ENCODE data around the gene TCEAL1.
A peak's percentile ranks its signal among the peaks of the same experiment; 100 is the strongest.
"Not testable (repeated sequence)": the region's sequence is repeated elsewhere in the genome, so short reads cannot be mapped to it uniquely, and the experiment has no call there.

TCEAL1 gene, protein sequence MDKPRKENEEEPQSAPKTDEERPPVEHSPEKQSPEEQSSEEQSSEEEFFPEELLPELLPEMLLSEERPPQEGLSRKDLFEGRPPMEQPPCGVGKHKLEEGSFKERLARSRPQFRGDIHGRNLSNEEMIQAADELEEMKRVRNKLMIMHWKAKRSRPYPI

DNA sequence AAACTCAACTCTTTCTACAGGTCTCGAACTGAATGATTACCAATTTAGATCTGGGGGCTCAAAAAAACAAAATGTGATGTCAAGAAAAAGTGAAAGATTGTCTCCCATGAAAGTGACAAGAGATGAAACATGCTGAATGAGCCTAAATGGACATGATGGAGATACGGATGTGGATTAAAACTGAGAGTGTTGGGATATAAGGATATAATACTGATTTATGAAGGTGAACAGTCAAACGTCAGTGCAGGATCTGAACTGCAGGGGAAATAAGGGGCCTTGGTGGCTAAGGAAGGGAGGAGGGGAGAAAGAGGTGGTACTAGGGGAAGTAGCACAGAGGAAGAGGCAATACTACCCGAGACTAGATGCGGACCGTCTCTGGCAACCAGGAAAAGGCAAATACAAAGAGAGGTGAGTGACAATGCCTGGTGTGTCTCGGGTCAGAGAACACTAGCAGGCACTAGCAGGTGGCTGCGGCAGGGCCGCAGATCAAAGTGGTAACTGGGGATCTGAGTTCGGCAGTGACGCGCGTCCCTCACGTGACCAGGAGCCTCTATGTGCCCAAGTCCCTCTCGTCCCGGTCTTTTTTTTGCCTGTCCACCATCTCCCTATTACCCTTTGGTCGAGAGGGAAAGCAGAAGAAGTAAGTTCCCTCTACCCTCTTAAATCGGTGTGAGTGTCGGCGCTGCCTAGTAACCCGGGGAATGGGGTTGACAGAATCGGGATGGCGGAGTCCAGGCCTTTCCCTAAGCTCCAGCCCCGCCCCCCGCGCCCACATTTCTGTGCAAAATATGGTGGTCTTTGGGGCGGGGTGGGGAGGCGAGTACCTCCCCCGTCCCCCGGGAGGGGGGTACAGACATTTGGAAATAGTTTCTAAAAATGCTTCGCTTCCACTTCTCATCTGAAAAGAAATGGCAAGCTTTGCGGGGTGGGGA lies at the start of gene TCEAL1:
TCEAL1 (plus strand) TSS at position 590 of the 932 bp plus-strand sequence. CDS start 942 bp downstream, outside the sequence.
- DNase-seq = peak; percentile 15

DNA sequence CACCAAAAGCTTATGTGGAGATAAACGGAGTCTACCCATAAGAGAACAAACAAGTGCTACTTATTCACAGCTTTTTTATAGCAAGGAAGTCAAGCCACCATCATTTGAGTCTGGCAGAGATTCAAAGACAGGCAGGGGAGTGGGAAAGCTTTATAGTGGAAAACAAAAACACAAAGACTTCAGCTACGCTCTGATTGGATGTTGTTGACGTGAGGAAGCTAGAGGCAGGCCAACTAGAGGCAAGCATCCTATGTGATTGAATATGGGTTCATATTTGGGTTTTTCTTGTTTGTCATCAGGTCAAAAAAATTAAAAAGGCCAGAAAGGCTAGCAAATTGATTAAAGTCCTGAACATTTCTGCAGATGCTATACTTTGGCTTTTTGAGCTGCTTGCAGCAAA lies 44.2 kb upstream of the TCEAL1 start:
- DNase-seq = no peak

DNA sequence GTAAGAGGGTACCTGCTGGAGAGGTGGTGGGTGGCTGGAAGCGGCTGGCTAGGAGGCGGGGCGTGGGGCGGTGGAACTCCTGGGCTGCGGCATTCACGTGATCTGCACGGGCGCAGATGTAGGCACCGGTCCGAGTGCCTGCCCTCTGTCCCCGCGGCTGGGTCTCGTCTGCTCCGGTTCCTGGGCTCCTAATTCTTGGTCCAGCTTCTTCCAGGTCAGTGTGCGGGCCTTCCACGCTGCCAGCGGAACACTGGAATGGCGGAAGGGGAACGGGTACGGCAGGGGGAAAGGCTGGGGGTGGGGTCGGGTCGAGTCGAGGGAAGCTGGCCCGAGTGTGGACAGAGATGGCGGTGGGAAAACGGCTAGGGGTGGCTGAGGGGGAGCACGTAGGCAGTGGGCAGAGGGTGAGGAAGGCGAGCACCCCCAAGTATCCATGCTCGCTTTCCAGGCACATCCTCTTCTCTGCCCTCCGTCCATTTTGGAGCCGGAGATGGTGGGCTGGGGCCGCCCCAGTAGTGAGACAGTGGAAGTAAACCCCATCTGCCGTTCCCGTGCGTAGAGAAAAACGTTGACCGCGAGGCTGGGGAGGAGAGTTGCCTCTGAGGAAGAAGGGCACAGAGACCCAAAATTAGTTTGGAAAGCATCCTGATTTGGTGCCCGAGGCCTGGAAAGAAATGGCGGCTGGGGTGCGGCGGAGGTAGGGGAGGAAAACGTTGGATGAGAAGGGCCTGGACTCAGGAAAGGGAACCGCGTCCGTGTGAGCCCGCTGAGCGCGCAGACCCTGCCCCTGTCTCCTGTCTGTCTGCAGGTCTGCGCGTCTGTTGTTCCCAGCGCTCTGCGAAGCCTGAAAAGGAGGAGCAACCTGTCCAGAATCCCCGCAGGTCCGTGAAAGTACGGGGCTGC lies 43.1 kb upstream of the TCEAL1 start, which contains the start of gene TCEAL4:
TCEAL4 (plus strand) TSS at position 105 of the 903 bp plus-strand sequence. CDS start 1,161 bp downstream, outside the sequence.
- no peak for DNase-seq

DNA sequence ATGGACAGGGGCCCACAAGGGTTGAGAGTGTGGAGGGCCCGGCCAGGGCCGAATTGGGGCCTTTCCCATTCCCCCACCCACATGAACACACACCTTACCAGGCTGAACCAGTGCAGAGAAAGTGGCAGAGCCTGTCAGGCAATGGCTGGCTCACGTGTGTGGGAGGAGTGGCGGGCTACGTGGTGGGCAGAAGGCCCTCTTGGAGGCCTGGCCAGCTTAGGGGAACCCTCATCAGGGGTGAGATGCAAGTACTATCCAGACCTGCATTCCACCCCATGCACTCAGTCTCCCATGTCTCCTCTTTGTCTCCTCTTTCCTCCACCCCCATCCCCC lies 42.5 kb upstream of the TCEAL1 start:
- DNase-seq = no peak

DNA sequence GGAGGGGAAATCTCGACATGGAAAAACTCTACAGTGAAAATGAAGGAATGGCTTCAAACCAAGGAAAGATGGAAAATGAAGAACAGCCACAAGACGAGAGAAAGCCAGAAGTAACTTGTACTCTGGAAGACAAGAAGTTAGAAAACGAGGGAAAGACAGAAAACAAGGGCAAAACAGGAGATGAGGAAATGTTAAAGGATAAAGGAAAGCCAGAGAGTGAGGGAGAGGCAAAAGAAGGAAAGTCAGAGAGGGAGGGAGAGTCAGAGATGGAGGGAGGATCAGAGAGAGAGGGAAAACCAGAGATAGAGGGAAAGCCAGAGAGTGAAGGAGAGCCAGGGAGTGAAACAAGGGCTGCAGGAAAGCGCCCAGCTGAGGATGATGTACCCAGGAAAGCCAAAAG lies 42.1 kb upstream of the TCEAL1 start:
- DNase-seq = no peak

DNA sequence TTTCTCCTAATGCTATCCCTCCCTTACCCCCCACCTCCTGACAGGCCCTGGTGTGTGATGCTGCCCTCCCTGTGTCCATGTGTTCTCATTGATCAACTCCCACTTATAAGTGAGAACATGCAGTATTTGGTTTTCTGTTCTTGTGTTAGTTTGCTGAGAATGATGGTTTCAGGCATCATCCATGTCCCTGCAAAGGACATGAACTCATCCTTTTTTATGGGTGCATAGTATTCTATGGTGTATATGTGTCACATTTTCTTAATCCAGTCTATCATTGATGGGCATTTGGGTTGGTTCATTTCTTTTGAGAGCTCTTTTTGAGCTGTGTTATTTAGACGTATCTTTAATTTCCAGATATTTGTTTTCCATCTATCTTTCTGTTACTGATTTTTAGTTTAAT lies 36.5 kb upstream of the TCEAL1 start:
- not testable (repeated sequence) for DNase-seq

DNA sequence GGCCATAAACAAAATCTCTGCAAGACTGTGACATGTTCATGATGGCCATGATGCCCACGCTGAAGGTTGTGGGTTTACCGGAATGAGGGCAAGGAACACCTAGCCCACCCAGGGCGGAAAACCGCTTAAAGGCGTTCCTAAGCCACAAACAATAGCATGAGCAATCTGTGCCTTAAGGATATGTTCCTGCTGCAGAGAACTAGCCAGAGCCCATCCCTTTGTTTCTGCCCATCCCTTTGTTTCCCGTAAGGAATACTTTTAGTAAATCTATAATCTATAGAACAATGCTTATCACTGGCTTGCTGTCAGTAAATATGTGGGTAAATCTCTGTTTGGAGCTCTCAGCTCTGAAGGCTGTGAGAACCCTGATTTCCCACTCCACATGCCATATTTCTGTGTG lies 33.6 kb upstream of the TCEAL1 start:
- DNase-seq = not testable (repeated sequence)

DNA sequence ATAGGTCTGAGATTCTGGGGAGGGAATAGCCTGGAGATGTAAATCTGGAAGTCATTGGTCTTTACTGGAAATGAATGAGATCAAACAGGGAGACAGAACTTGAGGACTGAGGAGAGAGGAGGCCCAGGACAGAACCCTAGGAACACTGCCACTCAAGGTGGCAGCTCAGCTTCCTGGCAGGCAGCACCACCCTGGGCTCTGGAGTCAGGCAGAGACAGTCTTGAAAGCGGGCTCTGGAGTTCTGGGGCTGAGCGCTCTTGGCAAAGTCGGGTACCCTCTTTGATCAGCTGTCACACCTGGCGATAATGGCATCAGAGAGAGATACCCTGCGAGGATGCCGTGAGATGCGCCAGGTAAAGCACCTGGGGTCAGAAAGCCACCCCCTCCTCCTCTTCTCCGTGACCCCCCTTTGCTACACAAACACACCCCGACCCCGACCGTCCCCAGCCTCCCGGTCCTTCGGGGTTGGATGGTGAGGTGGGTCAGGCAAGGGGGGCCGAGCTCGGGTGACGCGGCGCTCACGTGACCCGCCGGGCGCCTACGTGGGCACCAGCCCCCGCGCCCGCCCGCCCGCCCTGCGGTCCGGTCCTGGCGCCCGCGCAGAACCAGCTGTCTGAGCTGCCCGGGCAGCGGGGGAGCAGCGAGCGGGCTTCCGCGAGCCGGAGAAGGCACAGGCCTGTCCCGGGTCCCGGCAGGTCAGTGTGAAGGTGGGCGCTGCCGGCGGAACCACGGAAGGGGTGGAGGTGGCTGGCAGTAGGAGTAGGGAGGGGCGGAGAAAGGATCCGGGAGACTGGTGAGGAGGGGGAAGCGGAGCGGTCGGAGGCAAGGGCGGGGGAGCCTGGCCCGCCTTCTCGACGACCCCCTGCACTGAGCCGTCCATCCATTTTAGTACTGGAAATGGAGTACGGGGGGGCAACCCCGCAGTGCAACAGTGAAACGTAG lies 21.1 kb upstream of the TCEAL1 start, which contains the start of gene TCEAL3:
TCEAL3 (plus strand) TSS at position 600 of the 942 bp plus-strand sequence. CDS start 1,102 bp downstream, outside the sequence.
- DNase-seq = no peak

DNA sequence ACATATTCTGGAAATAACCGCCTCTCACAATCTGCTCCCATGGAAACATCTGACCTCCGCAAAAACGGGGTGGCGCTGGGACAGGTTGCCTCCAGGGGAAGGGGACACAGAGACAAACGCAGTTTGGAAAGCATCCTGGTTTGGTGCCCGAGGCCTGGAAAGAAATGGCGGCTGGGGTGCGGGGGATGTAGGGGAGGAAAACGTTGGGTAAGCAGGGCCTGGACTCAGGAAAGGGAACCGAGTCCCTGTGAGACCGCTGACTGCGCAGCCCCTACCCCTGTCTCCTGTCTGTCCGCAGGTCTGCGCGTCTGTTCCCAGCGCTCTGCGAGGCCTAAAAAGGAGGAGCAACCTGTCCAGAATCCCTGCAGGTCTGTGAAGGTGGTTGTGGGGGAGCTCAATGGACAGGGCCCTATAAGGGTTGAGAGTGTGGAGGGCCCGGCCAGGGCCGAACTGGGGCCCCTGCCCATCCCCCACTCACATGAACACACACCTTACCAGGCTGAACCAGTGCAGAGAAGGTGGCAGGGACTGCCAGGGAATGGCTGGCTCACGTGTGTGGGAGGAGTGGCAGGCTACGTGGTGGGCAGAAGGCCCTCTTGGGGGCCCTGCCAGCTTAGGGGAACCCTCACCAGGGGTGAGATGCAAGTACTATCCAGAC lies 20.3 kb upstream of the TCEAL1 start:
- no peak for DNase-seq

DNA sequence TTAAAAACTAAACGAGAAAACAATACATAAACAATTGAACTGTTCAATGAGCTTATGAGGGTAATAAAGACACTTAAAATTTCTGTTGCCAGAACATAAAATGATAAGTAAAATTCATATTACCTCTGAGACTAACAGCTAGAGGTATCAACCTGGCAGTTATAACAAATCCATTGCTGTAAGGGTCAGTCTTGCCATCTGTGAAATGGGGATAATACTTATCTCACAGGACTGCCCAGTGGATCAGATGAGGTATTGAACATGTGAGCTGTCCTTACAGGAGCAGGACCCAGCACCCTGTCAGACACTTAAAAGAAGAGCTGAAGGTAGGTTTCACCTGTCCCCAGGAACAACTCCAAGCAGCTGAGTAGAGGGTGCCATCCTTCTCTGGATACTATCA lies 18.5 kb upstream of the TCEAL1 start:
- no peak for DNase-seq

DNA sequence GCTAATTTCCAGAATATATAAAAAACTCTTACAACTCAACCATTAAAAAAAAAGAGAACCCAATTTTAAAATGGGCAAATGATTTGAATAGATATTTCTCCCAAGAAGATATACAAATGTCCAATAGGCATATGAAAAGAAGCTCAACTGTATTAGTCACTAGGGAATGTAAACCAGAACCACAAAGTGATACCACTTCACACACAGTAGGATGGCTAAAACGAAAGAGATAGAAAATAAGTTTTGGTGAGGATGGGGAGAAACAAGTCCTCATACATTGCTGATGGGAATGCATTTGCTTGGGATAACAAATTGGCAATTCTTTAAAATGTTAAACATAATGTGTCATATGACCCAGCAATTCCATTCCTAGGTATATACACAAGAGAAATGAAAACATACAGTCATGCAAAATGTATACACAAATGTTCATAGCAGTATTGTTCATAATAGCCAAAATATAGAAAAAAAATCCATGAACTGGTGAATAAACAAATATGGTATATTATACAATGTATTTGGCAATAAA lies 15.3 kb upstream of the TCEAL1 start:
- no peak for DNase-seq

DNA sequence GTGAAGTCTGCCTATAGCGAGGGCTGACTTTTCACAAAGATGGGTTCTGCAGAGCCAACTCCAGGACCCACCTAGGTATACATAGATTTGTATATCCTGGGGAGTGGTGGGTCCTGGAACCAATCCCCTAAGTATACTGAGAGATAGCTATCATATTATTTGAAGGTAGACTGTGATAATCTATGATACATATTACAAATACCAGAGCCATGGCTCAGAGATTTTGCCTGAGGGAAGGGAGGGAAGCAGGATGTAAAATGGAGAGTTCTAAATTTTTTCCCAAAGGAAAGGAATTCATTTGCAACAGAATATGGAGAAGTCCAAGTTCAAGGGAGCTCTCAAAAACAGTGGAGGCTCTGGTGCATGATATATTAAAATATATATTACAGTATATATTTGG lies 13.8 kb upstream of the TCEAL1 start:
- no peak for DNase-seq

DNA sequence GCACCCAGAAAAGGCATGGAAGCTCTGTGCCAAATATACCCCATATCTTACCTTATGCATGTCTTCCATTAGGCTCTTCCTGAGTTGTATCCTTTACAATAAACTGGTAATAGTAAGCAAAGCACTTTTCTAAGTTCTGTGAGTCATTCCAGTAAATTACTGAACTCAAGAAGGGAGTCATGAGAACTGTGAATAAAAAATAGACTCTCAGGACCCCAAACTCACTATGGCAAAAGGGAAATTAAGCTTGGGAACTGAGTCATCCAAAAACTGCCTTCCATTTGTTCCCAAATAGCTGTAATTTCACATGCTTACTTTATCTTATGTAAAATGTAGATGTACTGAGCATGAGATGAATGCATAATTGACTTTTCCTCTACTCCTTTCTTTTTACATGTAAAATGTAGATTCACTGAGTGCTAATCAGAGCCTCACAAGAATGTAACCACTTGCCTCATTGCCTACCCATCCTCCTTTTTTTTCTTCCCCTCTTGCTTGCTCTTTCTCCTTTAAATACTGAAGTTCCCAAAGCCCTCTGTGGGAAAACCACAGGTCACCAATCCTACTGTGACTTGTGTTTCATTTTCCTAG lies 12.9 kb upstream of the TCEAL1 start:
- DNase-seq = no peak

DNA sequence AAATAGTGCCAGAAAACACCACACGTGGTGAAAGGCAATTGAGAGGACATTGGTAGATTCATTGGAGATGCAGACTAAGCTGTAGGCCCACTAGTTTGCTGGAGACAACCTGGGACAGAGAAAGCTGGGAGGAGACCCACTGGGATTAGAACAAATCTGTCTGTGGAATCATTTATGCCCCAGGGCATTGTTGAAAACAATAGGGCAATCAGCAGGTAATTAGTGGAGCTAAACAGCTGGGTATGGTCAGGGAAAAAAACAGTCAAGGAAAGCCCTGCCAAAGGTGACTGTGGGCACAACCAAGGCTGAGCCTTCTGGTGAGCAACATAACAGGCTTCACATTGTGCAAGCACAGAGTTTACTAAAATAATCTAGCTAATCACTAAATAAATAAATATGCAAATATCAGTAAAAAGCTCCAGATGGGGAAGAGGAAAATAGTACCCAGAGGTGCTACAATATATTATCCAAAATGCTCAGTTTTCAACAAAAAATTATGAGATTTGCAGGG lies 12.0 kb upstream of the TCEAL1 start:
- DNase-seq = no peak

DNA sequence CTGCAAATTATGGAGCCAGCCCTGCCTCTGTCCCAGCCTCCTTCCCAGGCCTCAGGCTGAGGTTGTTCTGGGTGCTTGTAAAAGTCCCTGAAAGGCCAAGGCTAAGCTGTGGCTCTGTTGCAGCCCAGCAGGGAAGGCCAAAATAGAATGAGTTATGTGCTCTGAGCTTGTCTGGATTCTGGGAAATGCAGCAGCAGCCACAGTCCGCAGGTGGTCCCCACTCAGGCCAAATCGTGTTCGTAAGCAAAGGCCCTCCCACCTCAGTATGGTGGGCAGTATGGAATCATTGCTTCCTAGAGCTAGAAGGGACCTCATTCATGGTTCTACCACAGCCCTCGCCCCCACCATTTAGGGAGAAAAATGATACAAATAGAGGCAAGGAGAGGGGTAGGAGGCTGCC lies 4.7 kb upstream of the TCEAL1 start:
- no peak for DNase-seq

DNA sequence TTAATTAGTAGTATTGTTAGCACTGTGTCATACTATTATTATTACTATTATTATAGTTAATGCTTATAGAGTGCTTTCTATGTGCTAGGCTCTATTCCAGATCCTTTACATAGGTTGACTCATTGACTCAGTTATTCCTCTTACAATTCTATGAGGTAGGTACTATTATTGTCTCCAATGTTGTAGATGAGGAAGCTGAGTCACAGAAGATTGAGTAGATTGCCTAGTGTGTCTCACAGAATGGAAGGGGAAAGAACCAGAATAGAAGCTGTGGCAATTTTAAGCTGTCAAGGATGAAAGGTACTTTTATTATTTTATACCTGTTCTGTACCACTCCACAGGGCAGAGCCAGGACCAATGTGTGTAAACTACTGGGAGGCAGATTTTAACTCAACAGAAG lies 1.9 kb upstream of the TCEAL1 start:
- DNase-seq = no peak

DNA sequence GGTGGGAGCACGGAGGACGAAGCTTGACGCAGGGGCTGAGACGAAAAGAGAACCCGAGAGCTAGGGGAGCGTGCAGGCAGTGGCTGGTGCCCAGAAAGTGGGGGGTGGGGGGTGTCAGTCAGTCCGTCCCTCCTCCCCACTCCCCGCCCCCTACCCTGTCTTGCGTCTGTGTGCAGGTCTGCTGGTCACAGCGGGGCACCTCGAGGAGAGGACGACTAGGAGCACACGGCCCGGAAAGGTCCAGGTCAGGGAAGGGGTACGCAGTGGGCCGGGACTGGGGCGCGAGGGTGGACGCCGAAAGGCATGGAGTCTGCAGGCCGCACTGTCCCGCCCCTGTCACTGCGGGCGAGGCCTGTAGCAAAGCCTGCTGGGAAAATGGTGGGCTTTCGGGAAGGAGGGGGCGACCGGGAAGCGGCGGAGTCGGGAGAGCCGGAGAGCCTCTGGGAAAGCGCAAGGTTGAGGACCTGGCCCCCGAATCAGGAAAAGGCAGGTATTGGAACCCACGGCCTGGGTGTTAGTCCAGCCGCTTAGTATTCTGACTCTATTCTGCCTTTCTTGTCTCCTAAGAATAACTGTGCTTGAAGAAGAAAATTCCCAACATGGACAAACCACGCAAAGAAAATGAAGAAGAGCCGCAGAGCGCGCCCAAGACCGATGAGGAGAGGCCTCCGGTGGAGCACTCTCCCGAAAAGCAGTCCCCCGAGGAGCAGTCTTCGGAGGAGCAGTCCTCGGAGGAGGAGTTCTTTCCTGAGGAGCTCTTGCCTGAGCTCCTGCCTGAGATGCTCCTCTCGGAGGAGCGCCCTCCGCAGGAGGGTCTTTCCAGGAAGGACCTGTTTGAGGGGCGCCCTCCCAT lies 769 bp downstream of the TCEAL1 start:
- no peak for DNase-seq

DNA sequence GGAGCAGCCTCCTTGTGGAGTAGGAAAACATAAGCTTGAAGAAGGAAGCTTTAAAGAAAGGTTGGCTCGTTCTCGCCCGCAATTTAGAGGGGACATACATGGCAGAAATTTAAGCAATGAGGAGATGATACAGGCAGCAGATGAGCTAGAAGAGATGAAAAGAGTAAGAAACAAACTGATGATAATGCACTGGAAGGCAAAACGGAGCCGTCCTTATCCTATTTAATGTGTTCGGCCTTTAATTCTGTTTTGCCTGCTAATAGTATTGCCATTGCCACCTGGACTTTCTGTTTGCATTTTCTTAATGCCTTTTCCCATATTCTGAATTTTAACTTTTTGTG lies 1.4 kb downstream of the TCEAL1 start:
- no peak for DNase-seq

DNA sequence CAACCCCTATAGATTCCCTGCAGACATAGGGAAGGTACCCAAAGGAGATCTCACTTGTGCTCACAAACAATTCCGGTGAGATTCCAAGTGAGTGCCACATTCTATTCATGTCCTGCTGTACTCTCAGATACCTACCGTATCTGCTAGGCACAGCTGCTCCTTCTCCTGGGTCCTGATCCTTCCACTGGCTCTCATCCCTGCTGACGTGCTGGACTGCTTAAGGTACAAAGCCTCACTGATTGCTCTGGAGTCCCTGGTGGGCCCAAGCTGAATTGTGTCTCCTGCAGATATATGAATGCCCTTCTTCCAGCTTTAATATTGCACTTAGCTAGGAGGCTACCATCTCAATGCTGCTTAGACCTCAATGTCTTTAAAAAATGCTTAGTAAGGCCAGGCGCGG lies 2.4 kb downstream of the TCEAL1 start:
- DNase-seq = no peak

DNA sequence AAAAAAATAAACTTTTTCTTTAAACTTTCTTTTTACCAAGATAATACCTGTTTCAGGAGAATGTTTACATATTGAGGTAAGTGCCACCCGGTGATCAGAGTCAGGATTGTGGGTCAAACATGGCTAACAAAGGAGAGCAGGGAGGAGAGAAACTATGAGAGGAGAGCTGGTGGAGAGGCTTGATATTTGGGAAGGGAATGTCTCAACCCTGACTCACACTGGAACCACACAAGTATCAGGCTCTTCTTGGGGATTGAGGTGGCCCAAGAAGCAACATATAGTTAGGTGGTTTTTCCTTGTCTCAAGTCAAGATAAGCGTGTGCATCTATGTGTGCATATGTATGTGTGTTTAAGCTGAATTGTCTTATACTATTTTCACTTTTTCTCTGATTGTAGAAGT lies 6.7 kb downstream of the TCEAL1 start:
- DNase-seq = no peak

Measured in activated T-cell treated with anti-CD3 and anti-CD28 coated beads for 4 hours (primary cell).